HepG2 (cell line): ENCODE data around the gene TADA3. TPM values are rescaled to one million over a fixed set of nuclear protein-coding genes. Genes with fewer than 3 reads are reported as not detected.

Experiments used
- EP300 ChIP-seq, 3 experiments: sonication (generic) in 1 of 3; formaldehyde crosslinking in 1 of 3; IDR thresholded peaks; 2 replicates each; pipeline versions ENCODE4 v1.5.1 to v1.6.1; 2011 to 2020; ENCODE audit warnings: low read depth in 2 of 3, low read length in 2 of 3, borderline replicate concordance in 1 of 3, improper control_type of control experiment in 1 of 3, mild to moderate bottlenecking in 1 of 3, missing genetic modification reagents in 1 of 3, moderate library complexity in 1 of 3
- FOXC1 ChIP-seq: sonication (generic); formaldehyde crosslinking; IDR thresholded peaks from 2 replicates; pipeline ENCODE4 v1.8.0; 2022; ENCODE audit warnings: mild to moderate bottlenecking, missing genetic modification reagents, borderline replicate concordance
- PHF5A ChIP-seq: IDR thresholded peaks from one replicate; pipeline ENCODE4 v1.6.1; 2018; ENCODE audit warnings: low read depth, missing genetic modification reagents; ENCODE audit not compliant: unreplicated experiment
- TMF1 ChIP-seq: sonication (generic); formaldehyde crosslinking; IDR thresholded peaks from 2 replicates; pipeline ENCODE4 v1.8.1; 2022; ENCODE audit warnings: low read depth, missing genetic modification reagents
- ZNF251 ChIP-seq: sonication (generic); formaldehyde crosslinking; IDR thresholded peaks from 2 replicates; pipeline ENCODE4 v1.9.0; 2021; ENCODE audit warnings: mild to moderate bottlenecking, missing genetic modification reagents
- ZNF674 ChIP-seq: sonication (generic); formaldehyde crosslinking; IDR thresholded peaks from 2 replicates; pipeline ENCODE4 v1.5.0; 2020; ENCODE audit warnings: low read depth, mild to moderate bottlenecking, missing genetic modification reagents
- polyA plus RNA-seq, 8 experiments: library from polyadenylated mRNA; depleted of rRNA in 3 of 8; stranded (reverse) in 7 of 8; unstranded in 1 of 8; fragments of >200 nt; fragmentation: Illumina TruSeq in 4 of 8; extraction: Trizol in 4 of 8; gene quantifications; 2 replicates each; pipeline versions ENCODE4 v1.2.1 to v1.2.3, GENCODE V29; 2011 to 2016; ENCODE audit warnings: low read depth in 4 of 8, missing spikeins in 1 of 8, mixed read lengths in 1 of 8; ENCODE audit not compliant: insufficient read depth in 1 of 8
- total RNA-seq, 5 experiments: library from RNA; depleted of rRNA; stranded (reverse); fragments of >200 nt; fragmentation: Illumina TruSeq; extraction: Trizol; gene quantifications; 2 replicates each; pipeline ENCODE4 v1.2.3, GENCODE V29; 2016; ENCODE audit warnings: low read depth in 1 of 5
- TF ChIP-seq, protein P1 (sequence below): sonication (generic); formaldehyde crosslinking; IDR thresholded peaks from 2 replicates; pipeline ENCODE4 v1.9.0; 2021; ENCODE audit warnings: missing genetic modification reagents, borderline replicate concordance
- TF ChIP-seq, protein P2 (sequence below): IDR thresholded peaks from 2 replicates; pipeline ENCODE4 v1.6.1; 2018; ENCODE audit warnings: missing genetic modification reagents
- TF ChIP-seq, protein P3 (sequence below): sonication (generic); formaldehyde crosslinking; IDR thresholded peaks from 2 replicates; pipeline ENCODE4 v1.4.0; 2020; ENCODE audit warnings: mild to moderate bottlenecking, missing genetic modification reagents
- TF ChIP-seq, protein P4 (sequence below), 2 experiments: IDR thresholded peaks; 2 replicates each; pipeline ENCODE4 v1.6.1; 2011 to 2012; ENCODE audit warnings: low read length in 2 of 2, borderline replicate concordance in 1 of 2, low read depth in 1 of 2, mild to moderate bottlenecking in 1 of 2, moderate library complexity in 1 of 2

Gene TADA3
- total and polyA plus RNA-seq, 2 of the 13 experiments (the other 11 are each of a cell fraction or from before 2014, with no cell fraction given) = 32.1 to 37.1 TPM

DNA sequence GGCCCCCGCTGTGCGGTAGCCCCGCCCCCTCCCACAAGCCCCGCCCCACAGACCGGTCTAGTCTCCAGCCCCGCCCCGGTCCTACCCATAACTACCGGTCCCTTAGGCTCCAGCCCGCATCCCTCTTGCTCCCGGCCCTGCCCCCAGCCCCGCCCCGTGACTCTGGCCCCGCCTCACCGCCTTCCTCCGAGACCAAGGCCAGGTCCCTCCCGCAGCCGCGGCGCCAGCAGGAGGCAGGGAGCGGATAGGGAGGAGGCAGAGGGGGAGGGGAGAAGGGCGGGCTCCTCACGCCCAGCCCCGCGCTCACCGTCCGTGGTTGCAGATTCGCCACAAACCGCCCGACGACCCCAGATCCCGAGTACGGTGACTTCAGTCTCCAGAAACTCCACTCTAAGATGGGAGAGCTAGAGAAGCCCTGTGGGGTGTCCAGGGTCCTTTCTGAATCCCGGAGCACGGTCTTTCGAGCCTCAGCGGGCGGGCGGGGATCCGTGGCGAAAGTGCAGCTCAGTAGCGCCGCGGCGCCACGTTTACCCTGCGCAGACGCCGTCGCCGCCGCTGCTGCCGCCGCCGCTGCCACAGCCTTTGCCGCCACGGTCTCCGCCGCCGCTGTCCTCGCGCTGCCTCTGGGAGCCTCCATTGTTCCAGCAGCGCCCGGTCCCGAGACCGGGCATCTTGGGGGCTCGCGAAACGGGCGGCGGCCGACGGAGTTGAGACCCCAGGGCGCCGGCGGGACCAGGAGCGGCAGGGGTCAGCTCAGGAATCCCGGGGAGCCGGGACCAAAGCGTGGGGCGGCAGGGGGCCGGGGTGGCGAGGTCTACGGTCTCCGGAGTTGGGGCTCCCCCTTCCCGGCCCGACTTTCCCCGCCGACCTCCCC, 60.8 kb downstream of the TADA3 start, which contains the start of gene BRPF1 (continued):
- TF ChIP-seq EP300 (IDR thresholded peaks at IDR 0.05; ENCODE audit: low read depth in 2 of 2, low read length in 2 of 2) = peak in 1 of 2 experiments; percentile 42; a peak in 1 of 4 replicates
- no peak; the same call in 1 of the 2 replicates for TF ChIP-seq EP300 (CRISPR knock-in tag; IDR thresholded peaks at IDR 0.05; ENCODE audit: borderline replicate concordance)
- TF ChIP-seq ZNF674 (CRISPR knock-in tag) = no peak
- TF ChIP-seq, protein P1, sequence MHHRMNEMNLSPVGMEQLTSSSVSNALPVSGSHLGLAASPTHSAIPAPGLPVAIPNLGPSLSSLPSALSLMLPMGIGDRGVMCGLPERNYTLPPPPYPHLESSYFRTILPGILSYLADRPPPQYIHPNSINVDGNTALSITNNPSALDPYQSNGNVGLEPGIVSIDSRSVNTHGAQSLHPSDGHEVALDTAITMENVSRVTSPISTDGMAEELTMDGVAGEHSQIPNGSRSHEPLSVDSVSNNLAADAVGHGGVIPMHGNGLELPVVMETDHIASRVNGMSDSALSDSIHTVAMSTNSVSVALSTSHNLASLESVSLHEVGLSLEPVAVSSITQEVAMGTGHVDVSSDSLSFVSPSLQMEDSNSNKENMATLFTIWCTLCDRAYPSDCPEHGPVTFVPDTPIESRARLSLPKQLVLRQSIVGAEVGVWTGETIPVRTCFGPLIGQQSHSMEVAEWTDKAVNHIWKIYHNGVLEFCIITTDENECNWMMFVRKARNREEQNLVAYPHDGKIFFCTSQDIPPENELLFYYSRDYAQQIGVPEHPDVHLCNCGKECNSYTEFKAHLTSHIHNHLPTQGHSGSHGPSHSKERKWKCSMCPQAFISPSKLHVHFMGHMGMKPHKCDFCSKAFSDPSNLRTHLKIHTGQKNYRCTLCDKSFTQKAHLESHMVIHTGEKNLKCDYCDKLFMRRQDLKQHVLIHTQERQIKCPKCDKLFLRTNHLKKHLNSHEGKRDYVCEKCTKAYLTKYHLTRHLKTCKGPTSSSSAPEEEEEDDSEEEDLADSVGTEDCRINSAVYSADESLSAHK (CRISPR knock-in tag) = no peak
- TF ChIP-seq, protein P2, sequence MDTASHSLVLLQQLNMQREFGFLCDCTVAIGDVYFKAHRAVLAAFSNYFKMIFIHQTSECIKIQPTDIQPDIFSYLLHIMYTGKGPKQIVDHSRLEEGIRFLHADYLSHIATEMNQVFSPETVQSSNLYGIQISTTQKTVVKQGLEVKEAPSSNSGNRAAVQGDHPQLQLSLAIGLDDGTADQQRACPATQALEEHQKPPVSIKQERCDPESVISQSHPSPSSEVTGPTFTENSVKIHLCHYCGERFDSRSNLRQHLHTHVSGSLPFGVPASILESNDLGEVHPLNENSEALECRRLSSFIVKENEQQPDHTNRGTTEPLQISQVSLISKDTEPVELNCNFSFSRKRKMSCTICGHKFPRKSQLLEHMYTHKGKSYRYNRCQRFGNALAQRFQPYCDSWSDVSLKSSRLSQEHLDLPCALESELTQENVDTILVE (CRISPR knock-in tag) = peak; percentile 81
- TF ChIP-seq ZNF251 (CRISPR knock-in tag) = no peak
- peak; percentile 53 for TF ChIP-seq PHF5A
- TF ChIP-seq, protein P3, sequence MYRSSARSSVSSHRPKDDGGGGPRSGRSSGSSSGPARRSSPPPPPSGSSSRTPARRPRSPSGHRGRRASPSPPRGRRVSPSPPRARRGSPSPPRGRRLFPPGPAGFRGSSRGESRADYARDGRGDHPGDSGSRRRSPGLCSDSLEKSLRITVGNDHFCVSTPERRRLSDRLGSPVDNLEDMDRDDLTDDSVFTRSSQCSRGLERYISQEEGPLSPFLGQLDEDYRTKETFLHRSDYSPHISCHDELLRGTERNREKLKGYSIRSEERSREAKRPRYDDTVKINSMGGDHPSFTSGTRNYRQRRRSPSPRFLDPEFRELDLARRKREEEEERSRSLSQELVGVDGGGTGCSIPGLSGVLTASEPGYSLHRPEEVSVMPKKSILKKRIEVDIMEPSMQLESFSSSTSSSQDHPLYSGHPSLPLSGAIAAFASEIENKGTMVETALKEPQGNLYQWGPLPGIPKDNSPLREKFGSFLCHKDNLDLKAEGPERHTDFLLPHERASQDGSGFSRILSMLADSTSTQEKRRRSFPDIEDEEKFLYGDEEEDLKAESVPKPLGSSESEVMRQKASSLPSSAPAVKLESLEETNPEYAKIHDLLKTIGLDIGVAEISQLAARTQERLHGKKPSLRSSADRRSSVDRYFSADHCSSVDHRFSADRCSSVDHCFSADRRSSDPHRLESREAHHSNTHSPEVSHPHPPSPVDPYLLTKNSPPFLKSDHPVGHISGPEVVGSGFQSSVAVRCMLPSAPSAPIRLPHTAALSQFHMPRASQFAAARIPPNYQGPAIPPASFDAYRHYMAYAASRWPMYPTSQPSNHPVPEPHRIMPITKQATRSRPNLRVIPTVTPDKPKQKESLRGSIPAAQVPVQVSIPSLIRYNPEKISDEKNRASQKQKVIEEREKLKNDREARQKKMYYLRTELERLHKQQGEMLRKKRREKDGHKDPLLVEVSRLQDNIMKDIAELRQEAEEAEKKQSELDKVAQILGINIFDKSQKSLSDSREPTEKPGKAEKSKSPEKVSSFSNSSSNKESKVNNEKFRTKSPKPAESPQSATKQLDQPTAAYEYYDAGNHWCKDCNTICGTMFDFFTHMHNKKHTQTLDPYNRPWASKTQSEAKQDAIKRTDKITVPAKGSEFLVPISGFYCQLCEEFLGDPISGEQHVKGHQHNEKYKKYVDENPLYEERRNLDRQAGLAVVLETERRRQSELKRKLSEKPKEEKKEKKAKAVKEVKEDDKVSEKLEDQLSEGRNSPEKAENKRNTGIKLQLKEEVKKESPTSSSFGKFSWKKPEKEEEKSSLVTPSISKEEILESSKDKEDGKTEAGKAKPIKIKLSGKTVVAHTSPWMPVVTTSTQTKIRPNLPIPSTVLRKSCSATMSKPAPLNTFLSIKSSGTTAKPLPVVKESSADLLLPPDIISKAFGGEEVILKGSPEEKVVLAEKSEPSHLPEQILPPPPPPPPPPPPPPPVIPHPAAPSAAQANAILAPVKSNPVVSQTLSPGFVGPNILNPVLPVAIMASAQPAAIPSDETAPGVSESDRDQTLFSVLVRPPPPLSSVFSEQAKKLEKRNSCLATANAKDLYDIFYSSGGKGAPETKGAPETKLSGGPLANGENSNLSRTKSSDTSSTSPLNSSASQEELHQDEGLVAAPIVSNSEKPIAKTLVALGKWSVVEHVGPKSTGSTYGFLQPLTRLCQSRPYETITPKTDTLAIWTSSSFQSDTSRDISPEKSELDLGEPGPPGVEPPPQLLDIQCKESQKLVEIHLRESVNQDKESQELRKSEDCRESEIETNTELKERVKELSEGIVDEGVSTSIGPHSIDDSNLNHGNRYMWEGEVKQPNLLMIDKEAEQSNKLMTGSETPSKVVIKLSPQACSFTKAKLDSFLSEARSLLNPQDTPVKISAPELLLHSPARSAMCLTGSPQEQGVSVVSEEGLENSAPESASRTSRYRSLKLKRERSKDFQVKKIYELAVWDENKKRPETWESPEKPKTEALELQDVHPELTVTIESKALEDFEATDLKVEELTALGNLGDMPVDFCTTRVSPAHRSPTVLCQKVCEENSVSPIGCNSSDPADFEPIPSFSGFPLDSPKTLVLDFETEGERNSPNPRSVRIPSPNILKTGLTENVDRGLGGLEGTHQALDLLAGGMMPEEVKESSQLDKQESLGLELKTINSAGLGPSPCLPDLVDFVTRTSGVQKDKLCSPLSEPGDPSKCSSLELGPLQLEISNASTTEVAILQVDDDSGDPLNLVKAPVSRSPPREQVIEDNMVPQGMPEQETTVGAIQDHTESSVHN (CRISPR knock-in tag) = no peak
- TF ChIP-seq FOXC1 (CRISPR knock-in tag) = peak; percentile 82
- no peak for TF ChIP-seq TMF1 (CRISPR knock-in tag)
- TF ChIP-seq, protein P4, sequence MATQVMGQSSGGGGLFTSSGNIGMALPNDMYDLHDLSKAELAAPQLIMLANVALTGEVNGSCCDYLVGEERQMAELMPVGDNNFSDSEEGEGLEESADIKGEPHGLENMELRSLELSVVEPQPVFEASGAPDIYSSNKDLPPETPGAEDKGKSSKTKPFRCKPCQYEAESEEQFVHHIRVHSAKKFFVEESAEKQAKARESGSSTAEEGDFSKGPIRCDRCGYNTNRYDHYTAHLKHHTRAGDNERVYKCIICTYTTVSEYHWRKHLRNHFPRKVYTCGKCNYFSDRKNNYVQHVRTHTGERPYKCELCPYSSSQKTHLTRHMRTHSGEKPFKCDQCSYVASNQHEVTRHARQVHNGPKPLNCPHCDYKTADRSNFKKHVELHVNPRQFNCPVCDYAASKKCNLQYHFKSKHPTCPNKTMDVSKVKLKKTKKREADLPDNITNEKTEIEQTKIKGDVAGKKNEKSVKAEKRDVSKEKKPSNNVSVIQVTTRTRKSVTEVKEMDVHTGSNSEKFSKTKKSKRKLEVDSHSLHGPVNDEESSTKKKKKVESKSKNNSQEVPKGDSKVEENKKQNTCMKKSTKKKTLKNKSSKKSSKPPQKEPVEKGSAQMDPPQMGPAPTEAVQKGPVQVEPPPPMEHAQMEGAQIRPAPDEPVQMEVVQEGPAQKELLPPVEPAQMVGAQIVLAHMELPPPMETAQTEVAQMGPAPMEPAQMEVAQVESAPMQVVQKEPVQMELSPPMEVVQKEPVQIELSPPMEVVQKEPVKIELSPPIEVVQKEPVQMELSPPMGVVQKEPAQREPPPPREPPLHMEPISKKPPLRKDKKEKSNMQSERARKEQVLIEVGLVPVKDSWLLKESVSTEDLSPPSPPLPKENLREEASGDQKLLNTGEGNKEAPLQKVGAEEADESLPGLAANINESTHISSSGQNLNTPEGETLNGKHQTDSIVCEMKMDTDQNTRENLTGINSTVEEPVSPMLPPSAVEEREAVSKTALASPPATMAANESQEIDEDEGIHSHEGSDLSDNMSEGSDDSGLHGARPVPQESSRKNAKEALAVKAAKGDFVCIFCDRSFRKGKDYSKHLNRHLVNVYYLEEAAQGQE (IDR thresholded peaks at IDR 0.05; ENCODE audit: borderline replicate concordance in 1 of 2, low read depth in 1 of 2, low read length in 2 of 2) = no peak
